CD4-positive, alpha-beta T cell treated with Interleukin-15 for 1 hour (primary cell): ENCODE results near the gene DSN1.
A peak's percentile ranks its signal among the peaks of the same experiment; 100 is the strongest.

Experiments used
- DNase-seq: peaks from one replicate; pipeline ENCODE4 v3.0.0-alpha.2; 2020

DSN1 gene

GRCh38 chr20:36752582-36752981 lies 21.0 kb downstream of the DSN1 start:
- DNase-seq, result no peak

- peak; percentile 94 for DNase-seq
Measured at GRCh38 chr20:36745927-36746659, 27.5 kb downstream of the DSN1 start, which contains the start of gene NDRG3. NDRG3 (minus strand) TSS chr20:36746090; CDS start chr20:36721735, 24,355 bp downstream.

DNA sequence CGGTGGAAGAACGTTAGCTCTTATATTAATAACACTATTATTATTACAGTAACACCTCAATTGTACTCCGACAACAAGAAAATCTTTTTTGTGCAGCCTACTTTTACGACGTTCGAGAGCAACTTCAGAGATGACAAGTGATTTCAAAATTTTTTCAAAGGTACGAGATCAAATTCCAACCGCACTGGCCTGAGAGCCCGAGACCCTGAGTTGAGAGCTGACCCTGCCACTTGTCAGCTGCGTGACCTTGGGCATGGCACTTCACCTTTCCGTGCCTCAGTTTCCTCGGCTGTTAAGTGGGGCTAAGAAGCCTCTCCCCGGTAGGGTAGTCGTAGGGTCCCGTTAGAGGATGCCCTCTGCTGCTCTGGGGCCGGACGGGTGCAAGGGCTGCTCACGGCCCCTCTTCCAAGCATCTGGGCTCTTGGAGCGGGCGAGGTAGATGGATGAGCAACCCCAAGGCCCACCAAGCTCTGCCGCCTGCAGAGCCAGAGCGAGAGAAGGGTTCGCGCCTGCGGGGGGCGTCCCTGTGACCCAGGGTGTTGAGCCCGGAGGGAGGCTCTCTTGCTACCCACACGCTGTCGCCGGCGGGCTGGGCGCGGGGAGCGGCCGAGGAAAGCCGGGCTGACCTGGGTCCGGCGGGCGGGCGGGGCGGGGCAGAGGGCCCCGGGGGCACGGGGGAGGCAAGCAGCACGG lies 28.2 kb downstream of the DSN1 start:
- no peak for DNase-seq

- no peak for DNase-seq
Measured at GRCh38 chr20:36744764-36745191, 28.8 kb downstream of the DSN1 start.

GRCh38 chr20:36744243-36744642 lies 29.3 kb downstream of the DSN1 start:
- no peak for DNase-seq

DNA sequence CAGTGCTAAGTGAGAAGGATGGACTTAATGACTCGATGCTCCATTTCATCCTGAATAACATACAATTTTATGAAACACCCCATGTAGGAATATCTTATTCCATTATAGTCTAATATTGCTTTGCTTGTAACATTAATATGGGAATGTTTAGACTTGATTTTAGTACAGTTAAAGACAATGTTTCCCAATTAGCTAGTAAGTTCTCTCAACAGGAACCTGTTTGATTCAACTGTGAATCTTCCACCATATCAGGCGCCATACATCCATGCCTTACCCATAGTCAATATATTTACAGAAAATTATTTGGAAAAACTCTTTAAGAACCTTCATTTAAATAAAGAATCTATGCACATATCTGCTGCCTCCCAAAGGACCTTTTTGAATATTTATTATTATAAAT lies 31.0 kb downstream of the DSN1 start:
- no peak for DNase-seq

- DNase-seq, result no peak
Measured at GRCh38 chr20:36741072-36741471, 32.5 kb downstream of the DSN1 start.

DNA sequence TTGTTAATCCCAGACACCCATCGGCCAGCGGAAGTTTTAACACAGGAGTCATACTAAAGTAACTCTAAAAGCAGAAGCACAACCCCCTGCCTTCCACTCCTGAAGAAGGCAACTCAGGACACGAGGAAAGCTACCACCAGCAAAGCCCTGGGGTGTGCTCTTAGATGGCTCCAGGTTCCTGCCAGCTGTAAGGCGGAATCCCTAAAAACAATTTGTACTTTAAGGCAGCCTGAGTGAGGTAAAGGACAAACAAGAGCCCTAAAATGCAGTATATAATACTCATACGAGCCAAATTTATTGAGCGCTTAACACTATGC lies 36.4 kb downstream of the DSN1 start:
- DNase-seq, result no peak

DNA sequence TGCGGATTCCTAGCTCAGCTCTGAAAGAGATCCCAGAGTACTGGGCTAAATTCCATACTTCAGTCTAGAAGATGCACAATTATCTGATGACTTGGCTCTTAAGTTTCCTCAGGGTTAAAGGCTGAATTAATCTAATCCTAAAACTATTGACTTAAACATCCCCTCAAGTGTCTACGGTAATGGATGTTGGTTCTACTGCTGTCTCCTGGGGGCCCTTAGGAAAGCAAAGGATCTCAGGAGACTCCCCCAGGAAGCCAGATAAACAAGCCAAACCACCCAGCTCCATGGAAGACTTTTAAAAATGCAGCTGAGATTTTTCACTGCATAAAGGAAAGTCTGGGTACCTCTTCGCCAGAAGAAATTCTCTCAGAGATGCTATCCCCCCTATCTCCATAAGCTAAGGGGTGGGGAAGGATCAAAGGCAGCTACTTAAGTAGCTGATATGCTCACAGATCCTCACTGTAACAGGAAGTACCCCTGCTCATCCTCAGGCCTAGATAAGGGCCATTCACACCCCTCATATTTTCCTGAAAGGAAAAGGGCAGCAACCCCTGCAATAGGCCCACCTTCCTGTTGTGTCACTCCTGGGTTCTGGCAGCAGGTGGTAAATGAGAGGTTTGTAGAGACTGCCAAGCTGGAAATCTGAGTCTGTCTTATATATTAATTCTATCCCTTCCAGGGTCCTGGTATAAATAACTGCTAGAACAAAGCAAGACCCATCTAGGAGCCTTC lies 36.9 kb downstream of the DSN1 start:
- DNase-seq, result no peak

DNA sequence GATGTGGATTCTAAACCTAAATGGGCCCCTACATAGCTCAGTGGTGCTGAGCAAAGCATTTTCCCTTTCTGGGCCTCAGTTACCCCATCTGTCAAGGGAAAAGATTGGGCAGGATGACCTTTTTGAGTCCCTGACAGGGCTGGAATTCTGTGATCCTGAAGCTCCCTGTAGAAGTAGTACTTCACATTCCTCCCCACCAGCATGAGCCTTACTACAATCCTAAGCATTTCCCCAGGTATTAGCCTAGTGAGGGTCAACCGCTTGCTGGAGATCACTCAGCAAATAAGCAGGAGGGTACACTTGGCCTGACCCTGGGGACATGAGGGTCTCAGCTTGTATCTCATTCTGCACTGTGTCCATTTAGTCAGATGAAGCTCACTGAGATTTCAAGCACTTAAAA lies 41.1 kb downstream of the DSN1 start:
- DNase-seq, result no peak

DNA sequence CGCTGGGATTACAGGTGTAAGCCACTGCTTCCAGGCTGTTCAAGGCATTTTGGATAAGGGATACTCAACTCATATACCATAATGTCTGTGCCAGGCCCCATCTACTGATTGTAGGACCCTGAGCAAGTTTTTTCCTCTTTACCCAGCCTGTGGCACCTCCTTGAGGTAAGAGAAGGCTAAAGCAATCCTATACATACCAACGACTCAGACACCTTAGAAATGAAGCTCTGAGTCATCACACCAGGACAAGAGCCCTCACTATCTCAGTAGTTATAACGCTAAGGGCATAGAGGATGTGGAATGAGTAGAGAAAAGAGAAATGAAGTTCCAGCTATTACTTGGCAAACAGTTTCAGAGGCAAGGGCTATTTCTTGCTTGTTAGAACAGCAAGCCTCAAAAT lies 44.6 kb downstream of the DSN1 start:
- no peak for DNase-seq

GRCh38 chr20:36726168-36726567 lies 47.4 kb downstream of the DSN1 start:
- no peak for DNase-seq

DNA sequence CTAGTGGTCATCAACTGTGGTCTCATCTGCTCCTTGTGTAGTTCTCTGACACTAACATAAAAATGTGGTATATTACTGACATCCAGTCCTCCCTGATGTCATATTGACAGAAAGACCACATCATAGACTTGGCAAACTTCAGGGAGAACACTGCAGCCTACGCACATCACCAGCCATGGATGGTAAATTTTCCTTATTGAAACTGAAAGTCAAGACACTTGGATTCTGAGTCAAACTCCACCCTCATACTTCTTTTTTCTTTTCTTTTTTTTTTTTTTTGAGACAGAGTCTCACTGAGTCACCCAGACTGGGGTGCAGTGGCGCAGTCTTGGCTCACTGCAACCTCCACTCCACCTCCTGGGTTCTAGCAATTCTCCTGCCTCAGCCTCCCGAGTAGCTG lies 53.1 kb downstream of the DSN1 start:
- no peak for DNase-seq

- no peak for DNase-seq
Measured at GRCh38 chr20:36717657-36718056, 55.9 kb downstream of the DSN1 start.

DNA sequence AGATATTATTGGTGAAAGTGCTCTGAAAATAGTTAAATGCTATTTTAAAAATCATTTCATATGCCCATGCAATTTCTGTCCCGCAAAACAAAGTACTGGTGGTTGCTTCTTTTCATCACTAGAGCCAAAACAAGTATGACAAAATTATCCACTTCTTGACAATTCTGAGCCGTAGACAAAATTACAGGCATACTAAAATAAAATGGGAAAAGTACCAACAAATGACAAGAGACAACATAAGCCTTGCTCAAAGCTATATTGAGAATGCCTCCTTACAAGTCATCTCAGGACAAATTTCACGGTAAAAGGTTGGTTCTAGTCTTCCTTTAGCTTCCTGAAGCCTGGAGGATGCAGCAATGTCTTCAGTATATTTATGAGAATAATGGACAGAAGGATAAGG lies 56.5 kb downstream of the DSN1 start:
- no peak for DNase-seq

DNA sequence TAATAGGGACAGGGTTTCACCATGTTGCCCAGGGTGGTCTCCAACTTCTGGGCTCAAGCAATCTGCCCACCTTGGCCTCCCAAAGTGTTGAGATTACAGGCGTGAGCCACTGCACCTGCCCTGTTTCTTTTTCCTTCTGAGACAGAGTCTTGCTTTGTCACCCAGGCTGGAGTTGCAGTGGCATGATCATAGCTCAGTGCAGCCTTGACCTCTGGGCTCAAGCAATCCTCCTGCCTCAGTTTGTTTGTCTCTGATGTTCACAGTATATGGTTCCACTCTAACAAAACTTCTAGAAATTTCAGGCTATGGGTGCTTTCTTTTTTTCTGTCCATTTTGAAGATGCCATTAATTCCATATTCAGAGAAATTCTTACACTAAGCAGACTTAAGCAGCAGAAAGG lies 60.8 kb downstream of the DSN1 start:
- DNase-seq, result no peak

- no peak for DNase-seq
Measured at GRCh38 chr20:36709126-36709525, 64.4 kb downstream of the DSN1 start.

GRCh38 chr20:36703530-36703929 lies 70.0 kb downstream of the DSN1 start:
- DNase-seq, result no peak
